ENCODE measurements around the gene STXBP2.

Gene STXBP2

GRCh38 chr19:7612282-7613274 lies 24.3 kb upstream of the STXBP2 start:
- FAIRE-seq (no peak), DNase-seq (ENCODE audit: low spot score) (no peak)

DNA sequence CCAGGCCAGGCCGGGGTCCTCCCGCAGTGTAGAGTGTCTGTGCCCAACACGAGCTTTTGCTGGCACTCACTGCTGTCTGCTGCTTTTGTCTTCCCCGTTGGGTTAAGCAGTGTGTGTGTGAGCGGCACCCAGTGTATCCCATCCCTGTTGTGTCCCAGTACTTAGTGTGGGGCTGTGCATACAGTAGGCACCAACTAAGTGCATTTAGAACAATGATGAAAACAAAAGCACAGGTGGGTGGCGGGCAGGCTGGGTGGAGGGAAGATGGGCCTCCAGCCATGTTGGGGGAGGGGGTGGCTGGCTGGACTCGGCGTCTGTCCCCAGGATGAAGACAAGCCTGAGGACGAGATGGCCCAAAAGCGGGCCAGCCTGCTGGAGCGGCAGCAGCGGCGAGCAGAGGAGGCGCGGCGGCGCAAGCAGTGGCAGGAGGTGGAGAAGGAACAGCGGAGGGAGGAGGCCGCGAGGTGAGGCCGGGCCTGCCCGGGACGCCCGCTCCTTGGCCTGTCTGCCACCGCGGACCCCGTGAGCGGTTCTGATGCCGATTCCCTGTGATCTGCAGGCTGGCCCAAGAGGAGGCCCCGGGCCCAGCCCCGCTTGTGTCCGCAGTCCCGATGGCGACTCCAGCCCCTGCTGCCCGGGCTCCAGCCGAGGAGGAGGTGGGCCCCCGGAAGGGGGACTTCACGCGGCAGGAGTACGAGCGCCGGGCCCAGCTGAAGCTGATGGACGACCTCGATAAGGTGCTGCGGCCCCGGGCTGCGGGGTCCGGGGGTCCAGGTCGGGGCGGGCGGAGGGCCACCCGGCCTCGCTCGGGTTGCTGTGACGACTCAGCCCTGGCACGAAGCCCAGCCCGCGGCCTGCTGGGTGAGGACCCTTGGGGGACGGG lies 21.8 kb upstream of the STXBP2 start:
- no peak for DNase-seq (ENCODE audit: low spot score)
- FAIRE-seq: no peak

- DNase-seq (ENCODE audit: low spot score): no peak
- no peak for FAIRE-seq
Measured at GRCh38 chr19:7617172-7617571, 19.7 kb upstream of the STXBP2 start.

DNA sequence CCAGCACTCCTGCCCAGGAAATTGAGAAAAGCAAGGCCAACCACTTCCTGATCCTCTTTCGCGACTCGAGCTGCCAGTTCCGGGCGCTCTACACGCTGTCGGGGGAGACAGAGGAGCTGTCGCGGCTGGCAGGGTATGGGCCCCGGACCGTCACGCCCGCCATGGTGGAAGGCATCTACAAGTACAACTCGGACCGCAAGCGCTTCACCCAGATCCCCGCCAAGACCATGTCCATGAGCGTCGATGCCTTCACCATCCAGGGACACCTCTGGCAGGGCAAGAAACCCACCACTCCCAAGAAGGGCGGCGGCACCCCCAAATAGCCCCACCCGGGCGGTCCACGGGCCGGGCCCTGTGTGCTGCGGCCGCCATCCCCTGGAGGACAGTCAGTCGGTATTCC lies 19.2 kb upstream of the STXBP2 start:
- no peak for DNase-seq (ENCODE audit: low spot score)
- FAIRE-seq: no peak

- DNase-seq (ENCODE audit: low spot score) (no peak), FAIRE-seq (no peak)
Measured at GRCh38 chr19:7618348-7618747, 18.6 kb upstream of the STXBP2 start.

DNA sequence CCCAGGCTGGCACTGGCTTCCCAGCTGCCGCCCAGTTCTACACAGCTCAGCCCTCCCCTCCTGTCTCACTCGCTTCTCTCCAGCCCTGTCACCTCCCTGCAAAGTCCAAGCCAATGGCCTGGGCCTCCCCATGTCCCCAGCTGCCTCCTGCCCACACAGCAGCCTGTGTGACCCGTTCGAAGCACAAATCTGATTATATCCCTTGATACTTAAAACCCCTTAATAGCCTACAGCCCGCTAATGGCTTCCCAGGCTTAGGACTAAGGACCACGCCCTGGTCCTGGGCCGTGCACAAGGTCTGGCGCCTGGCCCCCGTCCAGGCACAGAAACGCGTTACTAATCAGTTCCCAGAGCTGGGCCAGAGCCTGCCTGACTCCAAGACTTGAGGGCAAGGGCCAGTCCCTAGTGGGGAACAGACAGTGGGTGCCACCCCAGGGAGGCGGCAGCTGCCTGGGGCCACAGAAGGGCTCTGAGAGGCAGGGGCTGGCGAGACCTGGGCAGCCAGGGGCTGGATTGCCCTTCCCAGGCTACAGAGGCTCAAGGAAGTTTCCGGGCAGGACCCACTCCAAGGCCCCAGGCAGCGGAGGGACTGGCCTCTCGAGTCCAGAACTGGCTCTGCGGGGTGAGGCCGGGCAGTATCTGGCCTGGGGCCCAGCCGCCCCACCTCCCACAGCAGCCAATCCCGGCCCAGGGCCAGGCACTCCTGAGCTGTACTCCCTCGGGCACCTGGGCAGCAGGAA lies 18.0 kb upstream of the STXBP2 start:
- DNase-seq (ENCODE audit: low spot score) (no peak), FAIRE-seq (no peak)

DNA sequence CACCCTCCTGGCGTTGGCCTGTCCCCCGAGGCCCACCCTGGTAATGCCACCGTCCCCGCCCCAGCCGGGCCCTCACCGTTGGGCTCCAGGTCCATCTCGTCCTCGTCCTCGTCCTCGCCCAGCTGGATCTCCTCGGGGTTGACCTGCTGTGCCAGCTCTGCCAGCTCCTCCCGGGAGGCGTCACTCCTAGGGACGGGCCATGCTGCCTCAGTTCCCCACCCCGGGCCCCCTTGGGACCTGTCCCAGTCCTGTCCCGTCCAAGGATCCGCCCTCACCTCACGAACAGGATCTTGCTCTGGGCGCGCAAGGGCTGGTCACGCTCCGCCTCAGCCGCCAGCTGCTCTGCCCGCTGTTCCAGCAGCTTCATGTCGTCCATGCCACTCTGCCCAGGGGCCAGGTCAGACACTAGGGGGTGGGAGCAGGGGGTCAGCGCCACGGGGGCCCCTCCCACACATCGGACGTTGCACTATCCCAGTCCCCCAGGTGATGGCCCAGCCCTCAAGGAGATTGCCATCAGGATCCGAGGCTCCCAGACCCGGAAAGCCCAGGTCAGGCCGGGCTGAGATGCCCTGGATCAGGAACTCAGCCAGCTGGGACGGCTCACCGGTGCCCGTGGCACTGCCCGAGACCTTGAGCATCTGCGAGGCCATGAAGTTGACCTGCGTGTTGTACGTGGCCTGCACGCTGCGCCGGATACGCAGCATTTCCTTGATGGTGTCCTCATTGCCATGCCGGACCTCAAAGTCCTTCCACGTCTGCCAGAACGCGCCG lies 17.1 kb upstream of the STXBP2 start:
- FAIRE-seq (no peak), DNase-seq (ENCODE audit: low spot score) (no peak)

GRCh38 chr19:7620442-7621412 lies 16.2 kb upstream of the STXBP2 start:
- DNase-seq (ENCODE audit: low spot score) (no peak), FAIRE-seq (no peak)

DNA sequence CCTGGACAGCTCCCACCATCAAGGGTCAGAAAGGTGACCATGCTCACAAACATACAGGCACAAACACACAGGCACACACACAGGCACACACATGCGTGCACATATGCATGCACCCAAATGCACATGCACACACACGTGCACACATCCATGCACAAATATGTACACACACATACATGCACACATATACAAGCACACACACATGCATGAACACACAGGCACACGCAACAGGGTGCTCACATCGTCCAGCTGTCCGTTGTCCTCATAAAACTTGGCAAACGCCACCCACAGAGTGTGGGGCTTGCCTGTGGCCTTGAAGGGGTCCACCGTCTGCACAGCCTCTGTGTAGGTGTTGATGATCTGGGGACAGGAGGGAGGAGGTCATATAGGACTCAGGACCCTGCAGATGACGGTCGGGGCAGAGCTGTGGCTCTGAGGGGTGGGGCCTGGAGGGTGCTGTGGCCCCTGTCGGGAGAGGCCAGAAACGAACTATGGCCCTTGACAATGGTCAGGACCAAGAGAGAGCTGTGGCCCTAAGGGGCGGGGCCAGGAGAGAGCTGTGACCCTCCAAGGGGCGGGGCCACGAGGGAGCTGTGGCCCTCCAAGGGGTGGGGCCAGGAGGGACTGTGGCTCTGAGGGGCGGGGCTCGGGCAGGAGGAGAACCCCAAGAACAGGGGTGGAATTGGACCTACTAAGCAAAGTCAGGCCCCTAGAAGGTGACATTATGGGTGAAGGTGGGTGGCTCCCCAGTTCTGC lies 13.8 kb upstream of the STXBP2 start:
- FAIRE-seq (no peak), DNase-seq (ENCODE audit: low spot score) (no peak)

GRCh38 chr19:7623725-7624603 lies 12.9 kb upstream of the STXBP2 start:
- FAIRE-seq: no peak
- no peak for DNase-seq (ENCODE audit: low spot score)

GRCh38 chr19:7624810-7625209 lies 12.1 kb upstream of the STXBP2 start:
- FAIRE-seq (no peak), DNase-seq (ENCODE audit: low spot score) (no peak)

DNA sequence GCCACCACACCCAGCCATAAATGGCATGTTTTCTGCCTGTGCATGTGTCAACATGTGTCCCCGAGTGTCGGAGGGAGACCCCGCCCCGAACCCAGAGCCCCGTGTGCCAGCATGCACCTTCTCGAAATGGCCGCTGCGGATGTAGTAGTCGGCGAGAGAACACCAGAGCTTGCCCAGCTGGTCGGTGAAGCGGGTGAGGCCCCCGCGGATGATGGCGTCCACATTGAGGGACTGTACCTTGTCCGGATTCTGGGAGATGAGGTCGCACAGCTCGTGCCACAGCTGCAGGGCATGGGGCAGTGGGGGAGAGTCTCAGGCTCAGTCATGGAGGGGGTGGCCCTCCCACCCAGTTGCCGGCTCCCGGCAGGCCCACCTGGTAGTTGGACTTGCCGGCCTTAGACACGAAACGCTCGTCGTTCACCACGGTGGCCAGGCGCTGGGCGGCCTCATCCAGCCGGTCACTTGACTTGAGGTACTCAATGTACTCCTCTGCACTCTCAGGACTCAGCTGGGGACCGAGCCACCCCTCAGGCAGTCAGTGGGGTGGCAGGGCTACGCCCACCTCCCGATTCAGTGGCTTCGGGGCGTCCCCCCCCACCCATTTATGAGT lies 11.0 kb upstream of the STXBP2 start:
- FAIRE-seq (no peak), DNase-seq (ENCODE audit: low spot score) (no peak)

DNA sequence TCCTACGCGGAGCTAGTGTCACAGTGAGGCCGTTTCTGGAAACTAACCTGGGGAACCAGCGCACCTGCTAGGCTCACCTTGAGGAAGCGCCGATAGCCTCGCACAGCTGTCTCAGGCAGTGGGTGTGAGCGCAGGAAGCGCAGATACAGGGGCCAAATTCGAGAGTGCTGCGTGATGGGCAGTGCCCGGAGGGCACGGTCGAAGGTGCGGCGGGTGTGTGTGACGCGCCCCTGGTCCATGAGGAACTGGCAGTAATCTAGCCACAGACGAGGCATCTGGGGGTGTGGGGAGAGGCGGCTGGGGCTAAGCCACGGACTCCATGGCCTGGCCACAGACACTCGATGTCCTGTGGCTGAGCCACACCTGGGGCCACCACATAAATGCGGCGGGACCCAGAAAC lies 9.7 kb upstream of the STXBP2 start:
- DNase-seq (ENCODE audit: low spot score): no peak

DNA sequence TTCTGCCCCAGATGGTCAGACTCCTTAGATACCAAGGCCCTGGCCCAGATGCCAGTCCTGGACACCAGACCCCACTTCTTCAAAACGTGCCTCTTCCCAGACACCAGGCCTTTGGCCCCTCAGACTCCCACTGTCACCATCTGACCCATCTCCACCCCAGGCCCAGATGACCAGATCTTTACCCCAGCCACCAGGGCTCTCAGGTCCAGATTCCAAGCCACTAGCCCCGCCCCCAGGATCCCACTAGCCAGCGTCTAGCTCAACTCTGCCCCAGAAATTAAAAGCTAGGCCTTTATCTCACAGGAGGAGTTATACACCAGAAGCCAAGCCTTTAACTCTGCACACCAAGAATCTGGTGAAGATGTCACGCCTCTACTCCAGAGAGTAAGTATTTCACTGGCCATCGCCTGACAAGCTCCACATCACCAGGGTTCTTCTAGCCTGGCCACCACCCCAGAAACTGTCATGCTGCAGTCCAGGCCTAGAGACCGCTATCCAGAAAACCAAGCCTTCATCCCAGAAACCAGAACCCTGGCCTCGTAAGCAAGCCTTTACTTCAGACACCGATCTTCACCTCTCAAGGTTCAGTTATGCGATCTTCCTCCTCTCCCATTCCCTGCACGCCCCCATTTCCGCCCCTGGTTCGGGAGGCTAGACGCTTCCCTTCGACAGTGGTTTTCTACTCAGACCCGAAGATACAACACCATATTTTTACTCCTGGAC lies 8.2 kb upstream of the STXBP2 start:
- no peak for FAIRE-seq
- no peak for DNase-seq (ENCODE audit: low spot score)

More for the DNA sequence above, 9.7 kb upstream of the STXBP2 start:
- no peak for FAIRE-seq

DNA sequence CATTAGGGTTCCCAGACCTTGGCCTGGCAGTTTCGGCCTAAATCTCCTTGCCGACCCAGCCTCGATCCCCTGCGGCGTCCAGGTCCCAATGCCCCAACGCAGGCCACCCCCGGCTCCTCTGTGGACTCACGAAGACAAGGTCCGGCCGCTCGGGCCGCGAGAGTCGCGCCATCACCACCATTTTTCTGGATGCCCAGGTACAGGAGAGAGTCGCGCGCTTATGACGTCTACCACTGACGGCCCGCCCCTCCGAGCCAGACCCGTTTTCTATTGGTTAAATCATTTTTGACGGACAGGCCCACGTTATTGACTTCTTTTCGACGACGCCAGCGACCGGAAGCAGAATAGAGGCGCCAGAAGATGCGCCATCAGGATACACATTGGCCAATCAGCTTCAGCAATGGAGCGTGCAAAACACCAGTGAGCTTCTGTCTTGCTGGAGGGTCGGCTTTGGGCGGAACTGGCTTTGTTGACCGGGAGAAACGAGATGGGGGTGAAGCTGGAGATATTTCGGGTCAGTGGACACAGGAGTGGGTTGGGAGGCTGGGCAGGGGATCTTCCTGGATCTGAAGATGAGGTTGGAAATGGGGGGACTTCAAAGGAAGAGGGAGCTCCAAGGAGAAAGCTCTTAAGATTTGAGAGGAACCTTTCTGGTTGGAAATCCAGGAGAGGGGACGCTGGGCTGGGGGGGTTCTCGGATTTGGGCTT lies 7.4 kb upstream of the STXBP2 start, which contains the start of the genes PET100 and XAB2:
TSS of gene PET100 (plus strand) at position 447 of the 708 bp plus-strand sequence. CDS start at position 488, 41 bp downstream.
TSS of gene XAB2 (minus strand) at position 199 of the 708 bp plus-strand sequence. CDS start at position 181, 18 bp downstream.
- FAIRE-seq (no peak), DNase-seq (ENCODE audit: low spot score) (peak; percentile 95)

DNA sequence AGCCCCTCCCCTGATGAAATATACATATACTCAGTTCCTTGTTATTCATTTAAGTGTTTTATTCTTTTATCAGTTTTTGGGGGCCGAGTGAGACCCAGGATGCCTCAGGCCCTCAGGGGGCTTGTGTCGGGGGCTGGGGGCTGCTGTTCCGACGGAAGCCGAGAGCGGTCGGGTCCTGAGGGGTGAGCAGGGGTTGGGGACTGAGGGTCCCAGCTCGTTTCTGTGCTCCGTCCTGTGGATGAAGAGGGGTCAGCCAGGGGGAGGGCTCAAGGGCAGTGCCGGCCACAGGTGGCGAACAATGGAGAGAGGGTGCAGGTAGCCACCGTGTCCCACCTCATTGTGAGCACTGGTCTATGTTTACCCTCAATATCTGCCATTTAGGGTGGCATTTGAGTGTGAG lies 5.3 kb upstream of the STXBP2 start:
- FAIRE-seq (no peak), DNase-seq (ENCODE audit: low spot score) (no peak)
